ENCODE measurements around the gene C1orf87. TPM values are rescaled to one million over a fixed set of nuclear protein-coding genes. Genes with fewer than 3 reads are reported as not detected.

The C1orf87 gene
- total and polyA plus RNA-seq, 2 donors (not counting 3 experiments of a cell fraction or from before 2014, with no cell fraction given) = not detected

DNA sequence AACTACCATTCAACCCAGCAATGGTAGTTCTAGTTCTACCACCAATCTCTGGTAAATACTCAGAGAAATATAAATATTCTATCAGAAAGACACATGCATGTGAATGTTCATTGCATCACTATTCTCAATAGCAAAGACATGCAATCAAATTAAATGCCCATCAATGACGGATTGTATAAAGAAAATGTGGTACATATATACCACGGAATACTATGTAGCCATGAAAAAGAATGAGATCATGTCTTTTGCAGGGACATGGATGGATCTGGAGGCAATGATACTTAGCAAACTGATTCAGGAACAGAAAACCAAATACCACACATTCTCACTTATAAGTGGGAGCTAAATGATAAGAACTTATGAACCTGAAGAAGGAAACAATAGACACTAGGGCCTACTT lies 37.5 kb upstream of the C1orf87 start:
- no peaks in the 10 kb centered on the region for H3K36me3 ChIP-seq (ENCODE audit: control insufficient read depth in 2 of 2, extremely low read depth in 1 of 2, insufficient read depth in 2 of 2, low read length in 2 of 2)
- H2AFZ ChIP-seq (ENCODE audit: low read depth, low read length) = no peak overlapping the region
- no TSS peak for BruUV-seq (replicated peaks)
- no peaks in the 10 kb centered on the region for H3K9me1 ChIP-seq (replicated peaks; ENCODE audit: control insufficient read depth, extremely low read depth, insufficient read depth, low read length)
- H3K4me3 ChIP-seq (replicated peaks in 1 of 3; ENCODE audit: insufficient read depth in 1 of 3, low read depth in 1 of 3, low read length in 3 of 3) = no peak overlapping the region
- H3K9ac ChIP-seq (replicated peaks; ENCODE audit: extremely low read depth, insufficient read depth, low read length) = no peak overlapping the region
- no peak for TF ChIP-seq JUN (IDR thresholded peaks at IDR 0.05; ENCODE audit: borderline replicate concordance, insufficient read depth, insufficient read length, low read depth)
- TF ChIP-seq, protein P1, sequence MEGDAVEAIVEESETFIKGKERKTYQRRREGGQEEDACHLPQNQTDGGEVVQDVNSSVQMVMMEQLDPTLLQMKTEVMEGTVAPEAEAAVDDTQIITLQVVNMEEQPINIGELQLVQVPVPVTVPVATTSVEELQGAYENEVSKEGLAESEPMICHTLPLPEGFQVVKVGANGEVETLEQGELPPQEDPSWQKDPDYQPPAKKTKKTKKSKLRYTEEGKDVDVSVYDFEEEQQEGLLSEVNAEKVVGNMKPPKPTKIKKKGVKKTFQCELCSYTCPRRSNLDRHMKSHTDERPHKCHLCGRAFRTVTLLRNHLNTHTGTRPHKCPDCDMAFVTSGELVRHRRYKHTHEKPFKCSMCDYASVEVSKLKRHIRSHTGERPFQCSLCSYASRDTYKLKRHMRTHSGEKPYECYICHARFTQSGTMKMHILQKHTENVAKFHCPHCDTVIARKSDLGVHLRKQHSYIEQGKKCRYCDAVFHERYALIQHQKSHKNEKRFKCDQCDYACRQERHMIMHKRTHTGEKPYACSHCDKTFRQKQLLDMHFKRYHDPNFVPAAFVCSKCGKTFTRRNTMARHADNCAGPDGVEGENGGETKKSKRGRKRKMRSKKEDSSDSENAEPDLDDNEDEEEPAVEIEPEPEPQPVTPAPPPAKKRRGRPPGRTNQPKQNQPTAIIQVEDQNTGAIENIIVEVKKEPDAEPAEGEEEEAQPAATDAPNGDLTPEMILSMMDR (IDR thresholded peaks at IDR 0.05; ENCODE audit: extremely low read depth in 1 of 2, insufficient read depth in 1 of 2, low read depth in 1 of 2, low read length in 2 of 2) = no peak
- TF ChIP-seq, protein P2, sequence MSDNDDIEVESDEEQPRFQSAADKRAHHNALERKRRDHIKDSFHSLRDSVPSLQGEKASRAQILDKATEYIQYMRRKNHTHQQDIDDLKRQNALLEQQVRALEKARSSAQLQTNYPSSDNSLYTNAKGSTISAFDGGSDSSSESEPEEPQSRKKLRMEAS (IDR thresholded peaks at IDR 0.05; ENCODE audit: insufficient read depth, insufficient read length) = no peak
- no peak for TF ChIP-seq MYC (IDR thresholded peaks at IDR 0.05; ENCODE audit: low read depth, low read length)
- no peak for TF ChIP-seq EZH2 (IDR thresholded peaks at IDR 0.05; ENCODE audit: borderline replicate concordance, low read depth, low read length, severe bottlenecking)
- TF ChIP-seq GATA2 (IDR thresholded peaks at IDR 0.05; ENCODE audit: insufficient read depth, insufficient read length, low read depth, low read length) = no peak
- no peak for TF ChIP-seq POLR2AphosphoS5 (IDR thresholded peaks at IDR 0.05; ENCODE audit: insufficient read depth, low read depth, low read length)
- no peak for TF ChIP-seq FOS (IDR thresholded peaks at IDR 0.05; ENCODE audit: borderline replicate concordance, insufficient read depth, low read length)
- TF ChIP-seq POLR2A (IDR thresholded peaks at IDR 0.05; ENCODE audit: low read depth, low read length) = no peak
- H3K27me3 ChIP-seq (ENCODE audit: control insufficient read depth in 2 of 2, insufficient read depth in 2 of 2, low read length in 2 of 2) = no peaks in the 10 kb centered on the region
- no peak for FAIRE-seq
- H3K27ac ChIP-seq (ENCODE audit: insufficient read depth, low read depth, low read length) = no peak overlapping the region
- no peaks in the 10 kb centered on the region for H4K20me1 ChIP-seq (replicated peaks; ENCODE audit: control insufficient read depth, extremely low read depth, insufficient read depth, low read length)
- ChIA-PET CTCF (interaction anchor here (2.0 kb wide), 1 partner anchor 10 kb away, joined by 8 read pairs; no protein-coding TSS in a partner anchor), POLR2A (no interaction called here)
- no peak for DNase-seq (ENCODE audit: low read depth, low spot score)
- H3K79me2 ChIP-seq (ENCODE audit: control insufficient read depth, insufficient read depth, low read length) = no peaks in the 10 kb centered on the region
- H3K4me1 ChIP-seq (ENCODE audit: control insufficient read depth, extremely low read depth, insufficient read depth, low read length) = no peaks in the 10 kb centered on the region
- dilution Hi-C loops (cut with MboI; ENCODE audit: extremely low pct_ligation_motif_present, low sequenced_read_pairs) (no loop called here), intact Hi-C loops (cut with micrococcal nuclease) (no loop called here)
- no peak overlapping the region for H3K4me2 ChIP-seq (ENCODE audit: insufficient read depth, low read length)
- H3K9me3 ChIP-seq (replicated peaks; ENCODE audit: control insufficient read depth, insufficient read depth, low read length) = no peaks in the 10 kb centered on the region

Data from endothelial cell of umbilical vein (primary cell).